Fibroblast of pulmonary artery (primary cell): ENCODE measurements around the gene CA14.

Experiments
- DNase-seq: peaks from one replicate; pipeline ENCODE4 v3.0.0-alpha.2; 2010; ENCODE audit warnings: low read depth
- H3K4me3 ChIP-seq: replicated peaks from 2 replicates; pipeline ENCODE4 v1.5.1; 2011; ENCODE audit warnings: low read depth, mild to moderate bottlenecking, control low read depth, low read length, moderate library complexity
- CTCF ChIP-seq: IDR thresholded peaks from 2 replicates; pipeline ENCODE4 v1.5.1; 2011; ENCODE audit warnings: mild to moderate bottlenecking, control low read depth, low read length, inconsistent platforms; ENCODE audit errors: missing control alignments

CA14 gene

GRCh38 chr1:150261367-150261766 lies 3.8 kb downstream of the CA14 start:
- no peak overlapping the region for H3K4me3 ChIP-seq
- DNase-seq: no peak
- TF ChIP-seq CTCF: no peak

GRCh38 chr1:150262388-150263320 lies 5.1 kb downstream of the CA14 start:
- no peak for DNase-seq
- no peak overlapping the region for H3K4me3 ChIP-seq
- no peak for TF ChIP-seq CTCF

- no peak for DNase-seq
- no peak overlapping the region for H3K4me3 ChIP-seq
- TF ChIP-seq CTCF: no peak
These were observed 6.0 kb downstream of the CA14 start for GRCh38 chr1:150263549-150263948.

- peak overlapping the region; percentile 83 for H3K4me3 ChIP-seq
- no peak for DNase-seq
- TF ChIP-seq CTCF: no peak
These were observed 10.3 kb downstream of the CA14 start for GRCh38 chr1:150267896-150268295.

- TF ChIP-seq CTCF: no peak
- peak; percentile 39 for DNase-seq
These were observed 10.7 kb downstream of the CA14 start for GRCh38 chr1:150268340-150268704.

GRCh38 chr1:150268705-150269403 lies 11.3 kb downstream of the CA14 start, which contains the start of gene APH1A:
Gene APH1A, minus strand, starts transcription at chr1:150269016. Its CDS starts 206 bp downstream, at chr1:150268810.
- DNase-seq: peak; percentile 97
- no peak for TF ChIP-seq CTCF

More at GRCh38 chr1:150268340-150268704, 10.7 kb downstream of the CA14 start:
- H3K4me3 ChIP-seq: peak overlapping the region; percentile 83

More at GRCh38 chr1:150268705-150269403, 11.3 kb downstream of the CA14 start, which contains the start of gene APH1A:
- H3K4me3 ChIP-seq: peak within 1 kb of the TSS; percentile 83
